G401 (cell line): ENCODE data around the gene ARHGAP10. TPM values are rescaled to one million over a fixed set of nuclear protein-coding genes. Genes with fewer than 3 reads are reported as not detected.

ENCODE experiments used
- DNase-seq: peaks from one replicate; pipeline ENCODE4 v3.0.0-alpha.2; 2015; ENCODE audit warnings: low spot score
- in situ Hi-C: cut with HindIII; loops from 2 replicates; pipeline ENCODE4 v1.10.0; 2016; ENCODE audit warnings: low sequenced_read_pairs, mixed read lengths
- total RNA-seq: library from RNA; depleted of rRNA; stranded (reverse); fragments of >200 nt; shearing (Covaris generic); gene quantifications from 2 replicates; pipeline ENCODE4 v1.2.3, GENCODE V29; 2014; rRNA removed

ARHGAP10 gene
- total RNA-seq, result 3.7 and 7.6 TPM in 2 replicates

GRCh38 chr4:147731580-147732517 is at the start of gene ARHGAP10:
ARHGAP10 (plus strand) TSS chr4:147732088; CDS start chr4:147732302, 214 bp downstream.
- in situ Hi-C loops, result no loop called here
- peak; percentile 28 for DNase-seq

GRCh38 chr4:147682755-147683154 is 49.1 kb upstream of the ARHGAP10 start:
- in situ Hi-C loops, result no loop called here
- peak; percentile 22 for DNase-seq

- in situ Hi-C loops, result no loop called here
- DNase-seq, result peak; percentile 55
These were observed 48.7 kb upstream of the ARHGAP10 start for GRCh38 chr4:147683188-147683591.

GRCh38 chr4:147683717-147684700 is 47.9 kb upstream of the ARHGAP10 start, which contains the start of gene PRMT9:
PRMT9 (minus strand) TSS chr4:147684163; CDS start chr4:147683987, 176 bp downstream.
- in situ Hi-C loops, result no loop called here
- DNase-seq, result peak; percentile 90

- in situ Hi-C loops, result no loop called here
- DNase-seq, result no peak
These were observed 42.8 kb upstream of the ARHGAP10 start for GRCh38 chr4:147689067-147689466.

- in situ Hi-C loops, result no loop called here
- no peak for DNase-seq
These were observed 40.1 kb upstream of the ARHGAP10 start for GRCh38 chr4:147691820-147692219.

- DNase-seq, result no peak
- in situ Hi-C loops, result no loop called here
These were observed 38.7 kb upstream of the ARHGAP10 start for GRCh38 chr4:147693218-147693617.

- DNase-seq, result no peak
- in situ Hi-C loops, result no loop called here
These were observed 35.0 kb upstream of the ARHGAP10 start for GRCh38 chr4:147696866-147697265.

- no peak for DNase-seq
- in situ Hi-C loops, result no loop called here
These were observed 27.0 kb upstream of the ARHGAP10 start for GRCh38 chr4:147704846-147705245.

- peak; percentile 32 for DNase-seq
- in situ Hi-C loops, result no loop called here
These were observed 23.8 kb upstream of the ARHGAP10 start for GRCh38 chr4:147707892-147708672.

GRCh38 chr4:147709999-147710398 is 21.9 kb upstream of the ARHGAP10 start:
- DNase-seq, result no peak
- in situ Hi-C loops, result no loop called here

GRCh38 chr4:147714575-147715401 is 17.1 kb upstream of the ARHGAP10 start:
- no peak for DNase-seq
- in situ Hi-C loops, result no loop called here

GRCh38 chr4:147717878-147718277 is 14.0 kb upstream of the ARHGAP10 start:
- DNase-seq, result no peak
- in situ Hi-C loops, result no loop called here

- no peak for DNase-seq
- in situ Hi-C loops, result no loop called here
These were observed 8.6 kb upstream of the ARHGAP10 start for GRCh38 chr4:147723326-147723725.

GRCh38 chr4:147724468-147725201 is 7.3 kb upstream of the ARHGAP10 start:
- no peak for DNase-seq
- in situ Hi-C loops, result no loop called here

GRCh38 chr4:147725673-147726072 is 6.2 kb upstream of the ARHGAP10 start:
- DNase-seq, result no peak
- in situ Hi-C loops, result no loop called here

GRCh38 chr4:147727476-147728028 is 4.3 kb upstream of the ARHGAP10 start:
- DNase-seq, result no peak
- in situ Hi-C loops, result no loop called here
